ENCODE measurements around the gene PCDHGA7. TPM values are rescaled to one million over a fixed set of nuclear protein-coding genes. Genes with fewer than 3 reads are reported as not detected.

Gene PCDHGA7
- total RNA-seq, 1 experiment from 2014 or later = 0.83 TPM

DNA sequence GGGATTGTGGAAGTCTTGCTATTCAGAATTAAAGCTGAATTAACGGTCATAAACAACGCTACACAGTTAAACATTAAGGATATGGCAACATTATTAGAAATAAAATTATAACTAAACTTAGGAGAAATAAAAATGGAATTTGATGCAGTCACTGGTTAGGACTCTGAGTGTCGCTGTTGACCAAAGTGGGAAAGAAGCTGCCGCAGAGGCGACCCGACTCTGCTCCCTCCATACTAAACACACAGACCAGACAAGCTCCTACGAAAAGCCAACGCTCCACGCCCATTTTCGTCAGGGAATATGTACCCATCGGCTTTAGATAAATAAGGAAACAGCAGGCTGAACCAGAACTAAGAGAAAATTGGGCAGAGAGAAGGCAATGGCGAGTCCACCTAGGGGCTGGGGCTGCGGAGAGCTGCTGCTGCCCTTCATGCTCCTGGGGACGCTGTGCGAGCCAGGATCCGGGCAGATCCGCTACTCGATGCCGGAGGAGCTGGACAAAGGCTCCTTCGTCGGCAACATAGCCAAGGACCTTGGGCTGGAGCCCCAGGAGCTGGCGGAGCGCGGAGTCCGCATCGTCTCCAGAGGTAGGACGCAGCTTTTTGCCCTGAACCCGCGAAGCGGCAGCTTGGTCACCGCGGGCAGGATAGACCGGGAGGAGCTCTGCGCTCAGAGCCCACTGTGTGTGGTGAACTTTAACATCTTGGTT is 18.4 kb upstream of the PCDHGA7 start, which contains the start of gene PCDHGA5:
Gene PCDHGA5 (plus strand): TSS at position 211 of the 709 bp plus-strand sequence. CDS start 169 bp downstream, at position 380.
- WGBS (ENCODE audit: extremely low coverage, insufficient read length, low lambda C conversion rate) = no CpG with 5 or more reads among the region's 34 CpGs
- peaks cover 68 to 73% of the 10 kb centered on the region in 2 experiments for H3K9me3 Mint-ChIP-seq

More for the DNA sequence above, 18.4 kb upstream of the PCDHGA7 start, which contains the start of gene PCDHGA5:
- no peak within 1 kb of the TSS for H4K8ac ChIP-seq (replicated peaks; ENCODE audit: insufficient read length, low read depth, low read length)
- no peaks in the 10 kb centered on the region for H3K79me2 ChIP-seq (ENCODE audit: insufficient read depth, low read length)
- H3K79me1 ChIP-seq (ENCODE audit: insufficient read depth, low read depth, low read length, poor library complexity, severe bottlenecking) = no peaks in the 10 kb centered on the region
- no peaks in the 10 kb centered on the region for H4K20me1 ChIP-seq (ENCODE audit: control insufficient read depth, insufficient read depth, insufficient read length)
- Mint-ChIP-seq H3K27me3 (ENCODE audit: low read depth) (peaks cover 7% of the 10 kb centered on the region), H3K4me1 (peaks cover 7 to 15% of the 10 kb centered on the region in 2 experiments; a peak in 3 of 4 replicates), H3K4me3 (no peak within 1 kb of the TSS), H3K27ac (no peak within 1 kb of the TSS), H3K36me3 (ENCODE audit: insufficient read depth in 1 of 3, low read depth in 3 of 3) (peaks cover 46 to 65% (median 57%) of the 10 kb centered on the region in 3 experiments)
- H2BK5ac ChIP-seq (ENCODE audit: insufficient read length, low read length) = no peak within 1 kb of the TSS
- DNase-seq = no peak
- H2BK20ac ChIP-seq (ENCODE audit: low read depth, low read length, poor library complexity, severe bottlenecking) = no peak within 1 kb of the TSS
- no peak within 1 kb of the TSS for H4K5ac ChIP-seq (ENCODE audit: insufficient read length, low read depth, low read length)
- no peak within 1 kb of the TSS for H2BK15ac ChIP-seq (ENCODE audit: low read depth, low read length)
- H2AK5ac ChIP-seq (ENCODE audit: insufficient read length, low read length) = no peak within 1 kb of the TSS
- no peak within 1 kb of the TSS for H3T11ph ChIP-seq (ENCODE audit: low read length)
- H3K27me3 ChIP-seq (ENCODE audit: insufficient read depth, low read length) = no peaks in the 10 kb centered on the region
- H3K9me3 ChIP-seq (ENCODE audit: control insufficient read depth, low read depth, low read length) = peaks cover 22% of the 10 kb centered on the region
- no peak within 1 kb of the TSS for H2BK120ac ChIP-seq (ENCODE audit: low read depth, low read length, poor library complexity, severe bottlenecking)
- H2AFZ ChIP-seq (ENCODE audit: low read length) = no peak within 1 kb of the TSS
- H3K4me1 ChIP-seq (ENCODE audit: insufficient read depth, low read length) = no peaks in the 10 kb centered on the region
- TF ChIP-seq, protein P1, sequence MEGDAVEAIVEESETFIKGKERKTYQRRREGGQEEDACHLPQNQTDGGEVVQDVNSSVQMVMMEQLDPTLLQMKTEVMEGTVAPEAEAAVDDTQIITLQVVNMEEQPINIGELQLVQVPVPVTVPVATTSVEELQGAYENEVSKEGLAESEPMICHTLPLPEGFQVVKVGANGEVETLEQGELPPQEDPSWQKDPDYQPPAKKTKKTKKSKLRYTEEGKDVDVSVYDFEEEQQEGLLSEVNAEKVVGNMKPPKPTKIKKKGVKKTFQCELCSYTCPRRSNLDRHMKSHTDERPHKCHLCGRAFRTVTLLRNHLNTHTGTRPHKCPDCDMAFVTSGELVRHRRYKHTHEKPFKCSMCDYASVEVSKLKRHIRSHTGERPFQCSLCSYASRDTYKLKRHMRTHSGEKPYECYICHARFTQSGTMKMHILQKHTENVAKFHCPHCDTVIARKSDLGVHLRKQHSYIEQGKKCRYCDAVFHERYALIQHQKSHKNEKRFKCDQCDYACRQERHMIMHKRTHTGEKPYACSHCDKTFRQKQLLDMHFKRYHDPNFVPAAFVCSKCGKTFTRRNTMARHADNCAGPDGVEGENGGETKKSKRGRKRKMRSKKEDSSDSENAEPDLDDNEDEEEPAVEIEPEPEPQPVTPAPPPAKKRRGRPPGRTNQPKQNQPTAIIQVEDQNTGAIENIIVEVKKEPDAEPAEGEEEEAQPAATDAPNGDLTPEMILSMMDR (conservative IDR thresholded peaks at IDR 0.05) = no peak
- H3K23ac ChIP-seq (ENCODE audit: insufficient read length, low read depth, low read length) = no peak within 1 kb of the TSS
- no peak within 1 kb of the TSS for H3K4me2 ChIP-seq (ENCODE audit: insufficient read depth, insufficient read length, low read length)
- H3K14ac ChIP-seq (ENCODE audit: insufficient read depth, low read length) = no peak within 1 kb of the TSS
- H3K23me2 ChIP-seq (ENCODE audit: insufficient read length, low read depth, low read length, poor library complexity, severe bottlenecking) = no peaks in the 10 kb centered on the region
- H3K27ac ChIP-seq (ENCODE audit: insufficient read length, low read depth, low read length) = no peak within 1 kb of the TSS
- no peak within 1 kb of the TSS for H4K91ac ChIP-seq (ENCODE audit: insufficient read length, low read depth, low read length)
- H3K9ac ChIP-seq (ENCODE audit: extremely low read depth, insufficient read length, low read length) = no peak within 1 kb of the TSS
- no peak within 1 kb of the TSS for H2BK12ac ChIP-seq (ENCODE audit: insufficient read length, low read depth, low read length)
- H3K4ac ChIP-seq (ENCODE audit: low read depth, low read length) = no peak within 1 kb of the TSS
- no peak within 1 kb of the TSS for H3K56ac ChIP-seq (ENCODE audit: insufficient read length, low read depth, low read length)
- H3K18ac ChIP-seq (ENCODE audit: insufficient read length, low read depth, low read length) = no peak within 1 kb of the TSS
